GM18909 (cell line): Measurements from ENCODE around the gene SERTM2.
"Not testable (repeated sequence)": the region's sequence is repeated elsewhere in the genome, so short reads cannot be mapped to it uniquely, and the experiment has no call there.

ENCODE experiments used
- ATAC-seq: cut with Tn5 transposase; IDR thresholded peaks from one replicate; pipeline ENCODE4 v1.9.1; 2021; ENCODE audit warnings: mild to moderate bottlenecking; ENCODE audit not compliant: unreplicated experiment, poor library complexity

SERTM2 gene

DNA sequence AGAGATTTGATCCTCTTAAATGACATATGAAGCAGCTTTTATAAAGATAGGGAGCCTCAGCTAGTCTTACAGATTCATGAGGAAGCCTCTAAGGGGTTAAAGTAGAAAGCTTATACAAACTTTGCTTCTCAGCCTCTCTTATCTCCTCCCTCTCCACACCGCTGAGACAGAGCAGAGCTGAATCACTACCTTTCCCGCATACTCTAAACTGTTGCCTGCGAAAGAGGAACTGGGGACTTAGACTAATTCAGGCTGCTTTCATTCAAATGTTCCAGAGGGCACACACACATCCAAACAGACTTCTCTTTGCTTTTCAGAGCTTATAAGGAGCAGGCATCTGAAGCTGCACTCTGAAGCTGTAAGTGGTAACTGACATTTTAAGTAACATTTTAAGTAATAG lies at the start of gene SERTM2:
SERTM2 (plus strand) TSS at position 169 of the 400 bp plus-strand sequence. CDS start 7,213 bp downstream, outside the sequence.
- ATAC-seq, result peak; percentile 92

DNA sequence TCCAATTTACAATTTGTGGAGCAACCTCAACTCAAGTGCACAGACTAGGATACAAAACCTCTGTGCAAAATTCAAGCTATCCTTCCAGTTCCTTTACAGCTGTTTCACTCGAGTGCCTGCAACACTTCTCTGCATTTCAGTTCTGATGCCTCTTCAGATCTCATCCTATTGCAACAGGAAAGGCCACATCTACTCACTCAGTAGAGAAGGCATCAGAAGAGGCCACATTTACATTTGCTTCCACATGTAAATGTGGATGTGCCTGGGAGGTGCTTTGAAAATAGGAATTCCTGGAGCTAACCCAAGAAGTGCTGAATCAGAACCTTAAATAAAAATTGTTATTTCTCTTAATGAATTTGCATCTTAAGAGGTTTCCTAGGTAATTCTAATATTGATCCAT lies 45.8 kb upstream of the SERTM2 start:
- no peak for ATAC-seq

GRCh38 chrX:111467896-111468295 lies 43.5 kb upstream of the SERTM2 start:
- no peak for ATAC-seq

DNA sequence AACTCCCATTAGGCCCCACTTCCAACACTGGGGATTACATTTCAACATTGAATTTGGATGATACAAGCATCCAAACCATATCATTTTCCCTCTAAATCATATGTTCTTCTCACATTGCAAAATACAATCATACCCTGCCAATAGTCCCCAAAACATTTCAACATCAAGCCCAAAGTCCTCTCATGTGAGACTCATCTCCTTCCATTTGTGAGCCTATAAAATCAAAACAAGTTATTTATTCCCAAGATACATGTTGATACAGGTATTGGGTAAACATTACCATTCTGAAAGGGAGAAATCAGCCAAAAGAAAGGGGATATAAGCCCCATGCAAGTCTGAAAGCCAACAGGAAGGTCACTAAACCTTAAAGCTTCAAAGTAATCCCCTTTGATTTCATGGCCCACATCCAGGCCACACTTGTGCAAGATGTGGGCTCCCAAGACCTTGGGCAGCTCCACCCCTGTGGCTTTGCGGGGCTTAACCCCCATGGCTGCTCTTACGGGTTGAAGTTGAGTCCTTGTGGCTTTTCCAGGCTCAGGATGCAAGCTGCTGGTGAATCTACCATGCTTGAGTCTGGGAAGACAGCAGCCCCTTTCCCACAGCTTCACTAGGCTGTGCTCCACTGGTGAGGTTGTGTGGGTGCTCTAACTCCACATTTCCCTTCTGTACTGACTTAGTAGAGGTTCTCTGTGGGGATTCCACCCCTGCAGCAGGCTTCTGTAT lies 40.6 kb upstream of the SERTM2 start:
- ATAC-seq, result no peak

GRCh38 chrX:111481896-111482295 lies 29.5 kb upstream of the SERTM2 start:
- no peak for ATAC-seq

GRCh38 chrX:111483135-111483534 lies 28.3 kb upstream of the SERTM2 start:
- ATAC-seq, result no peak

GRCh38 chrX:111483881-111484280 lies 27.6 kb upstream of the SERTM2 start:
- ATAC-seq, result no peak

DNA sequence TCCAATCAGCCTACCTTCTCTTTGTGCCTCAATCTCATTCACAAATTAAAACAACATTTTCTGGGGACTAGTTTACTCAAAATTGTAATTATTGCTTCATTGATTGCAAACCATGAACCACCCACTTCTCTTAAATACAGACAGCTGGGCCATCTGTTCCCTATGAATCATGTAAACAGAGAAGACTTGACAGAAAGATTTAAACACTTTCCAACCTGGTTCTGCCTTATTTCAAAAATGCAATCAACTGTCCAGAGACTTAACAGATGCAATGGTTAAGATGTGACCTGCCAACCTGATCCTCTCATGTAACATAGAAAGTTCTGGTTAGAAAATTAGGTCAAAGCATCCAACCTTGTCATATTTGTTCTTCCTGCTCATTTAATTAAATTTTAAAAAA lies 20.8 kb upstream of the SERTM2 start:
- ATAC-seq, result no peak

DNA sequence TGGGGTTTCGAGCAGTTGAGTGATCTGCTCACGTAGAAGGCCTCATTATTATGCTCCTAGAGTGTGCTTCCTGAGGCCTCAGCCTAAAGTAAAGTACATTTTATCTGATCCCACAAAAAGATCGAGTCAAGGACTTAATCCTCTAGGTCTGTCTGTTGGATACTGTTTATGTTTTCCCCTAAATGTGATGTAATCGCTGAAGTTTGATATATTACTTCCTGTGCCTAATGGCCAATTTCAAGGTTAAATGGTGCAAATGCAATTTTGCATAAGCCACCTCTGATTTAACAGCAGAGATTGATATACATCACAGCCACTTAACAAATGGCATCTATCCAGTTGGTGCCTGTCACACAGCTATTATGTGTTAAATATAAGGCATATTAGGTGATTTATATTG lies 19.4 kb upstream of the SERTM2 start:
- no peak for ATAC-seq

DNA sequence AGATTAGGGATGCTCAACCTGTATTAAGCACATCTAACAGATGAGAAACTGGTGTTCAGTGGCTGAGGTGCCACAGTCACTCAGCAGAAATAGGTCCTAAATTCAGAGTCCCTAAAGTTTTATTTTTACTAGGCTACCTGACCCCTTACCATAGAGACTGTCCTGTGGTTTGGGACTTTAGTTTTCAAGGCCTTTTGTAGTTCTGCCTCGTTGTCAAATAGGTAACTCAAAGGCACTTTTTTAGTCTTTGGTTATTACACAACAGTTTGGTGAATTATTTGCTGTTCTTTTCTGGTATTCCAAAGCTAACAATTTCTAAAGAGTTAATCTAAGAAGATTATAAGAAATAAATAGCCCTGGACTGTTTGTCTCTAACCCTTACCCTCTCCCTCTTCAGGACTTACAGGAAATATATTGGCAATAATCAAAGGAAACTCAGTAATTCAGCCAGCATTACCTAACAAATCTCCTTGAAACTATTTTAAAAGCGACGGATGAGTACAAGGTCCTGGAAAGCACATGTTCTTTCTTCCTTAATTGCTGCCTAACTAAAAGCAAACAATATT lies 12.8 kb upstream of the SERTM2 start:
- ATAC-seq, result no peak

GRCh38 chrX:111503485-111503993 lies 7.9 kb upstream of the SERTM2 start:
- no peak for ATAC-seq

GRCh38 chrX:111504941-111505340 lies 6.5 kb upstream of the SERTM2 start:
- no peak for ATAC-seq

DNA sequence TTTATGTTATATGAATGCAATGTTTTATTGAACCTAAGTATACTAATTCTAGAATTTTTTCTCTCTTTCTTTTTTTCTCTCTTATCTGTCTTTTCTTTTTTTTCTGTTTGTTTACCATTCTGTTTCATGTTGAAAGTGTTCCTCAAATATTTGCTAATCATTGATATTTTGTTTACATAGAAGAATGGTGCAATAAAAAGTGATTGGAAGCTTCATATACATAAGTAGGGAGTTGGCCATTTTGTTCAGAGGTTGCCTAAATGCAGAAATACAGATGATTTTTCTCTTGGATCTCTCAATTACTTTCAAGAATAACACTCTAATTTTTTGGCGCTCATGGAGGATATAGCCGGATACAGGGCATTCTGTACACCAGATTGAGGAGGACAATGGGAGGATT lies 5.7 kb upstream of the SERTM2 start:
- no peak for ATAC-seq

DNA sequence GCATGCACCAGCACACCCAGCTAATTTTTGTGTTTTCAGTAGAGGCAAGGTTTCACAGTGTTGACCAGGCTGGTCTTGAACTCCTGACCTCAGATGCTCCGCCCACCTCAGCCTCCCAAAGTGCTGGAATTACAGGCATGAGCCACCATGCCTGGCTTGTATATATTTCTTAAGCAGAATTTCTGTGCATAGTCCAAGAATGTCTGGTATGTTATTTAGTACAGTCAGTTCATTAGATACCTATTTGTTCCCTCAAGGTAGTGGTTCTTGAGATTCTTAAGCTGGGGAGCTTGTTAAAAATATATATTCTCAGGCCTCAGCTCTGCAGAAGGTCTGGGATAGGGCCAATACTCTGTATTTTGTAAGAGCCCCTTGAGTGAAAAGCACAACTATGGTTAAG lies 4.6 kb upstream of the SERTM2 start:
- no peak for ATAC-seq

GRCh38 chrX:111507933-111508332 lies 3.5 kb upstream of the SERTM2 start:
- ATAC-seq, result no peak

- no peak for ATAC-seq
Measured at GRCh38 chrX:111515298-111515697, 3.9 kb downstream of the SERTM2 start.

DNA sequence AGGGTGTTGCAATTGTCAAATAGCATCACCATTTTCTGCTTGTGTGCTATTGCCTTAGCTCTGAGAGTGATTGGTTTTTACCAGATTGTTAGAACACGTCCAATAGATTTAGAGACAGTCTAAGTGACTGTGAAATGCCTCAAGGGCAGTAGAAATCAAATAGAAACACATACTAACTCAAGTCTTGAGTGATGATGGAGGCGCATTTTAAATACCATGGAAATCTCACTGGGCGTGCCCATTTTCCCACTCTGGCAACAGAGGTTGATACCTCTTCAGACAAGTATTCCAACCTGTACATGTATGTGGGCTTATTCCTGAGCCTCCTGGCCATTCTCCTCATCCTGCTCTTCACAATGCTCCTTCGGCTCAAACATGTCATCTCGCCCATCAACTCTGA lies 7.2 kb downstream of the SERTM2 start:
- ATAC-seq, result no peak

GRCh38 chrX:111519215-111519614 lies 7.8 kb downstream of the SERTM2 start:
- ATAC-seq, result no peak

DNA sequence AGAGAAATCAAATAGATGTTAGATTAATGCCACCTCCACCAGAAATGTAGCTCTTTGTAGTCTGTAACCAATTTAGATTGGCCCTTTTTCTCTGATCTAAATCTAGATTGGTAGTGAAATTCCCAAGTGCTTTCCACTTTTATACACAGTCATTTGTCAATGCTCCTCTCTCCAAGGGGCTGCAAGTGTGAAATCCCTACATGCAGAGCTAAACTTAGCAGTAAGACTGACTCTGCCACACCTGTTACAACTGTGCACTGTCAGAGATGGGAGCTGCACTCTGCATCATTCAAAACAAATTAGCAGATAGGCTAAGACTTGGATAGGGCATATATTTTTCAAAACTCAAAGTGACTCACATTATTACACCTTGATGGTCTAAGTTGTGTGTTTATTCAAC lies 9.1 kb downstream of the SERTM2 start:
- no peak for ATAC-seq

DNA sequence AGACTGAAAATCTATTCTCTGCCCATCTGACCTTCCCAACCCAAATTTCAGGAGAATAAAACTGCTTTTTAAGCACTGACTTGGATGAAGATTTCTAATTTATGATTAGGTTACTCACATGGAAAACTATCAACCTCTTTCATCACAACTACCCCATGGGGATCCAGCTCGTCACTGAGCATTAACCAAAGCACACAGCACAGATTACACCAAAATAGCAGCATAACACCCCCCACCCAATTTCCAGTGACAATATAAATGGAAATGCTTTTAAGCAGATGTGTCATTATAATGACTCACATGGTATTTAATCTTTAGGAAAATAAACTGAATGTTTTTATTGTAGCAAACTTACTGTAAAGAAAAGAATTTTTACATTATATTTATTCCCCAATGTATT lies 9.7 kb downstream of the SERTM2 start:
- no peak for ATAC-seq

DNA sequence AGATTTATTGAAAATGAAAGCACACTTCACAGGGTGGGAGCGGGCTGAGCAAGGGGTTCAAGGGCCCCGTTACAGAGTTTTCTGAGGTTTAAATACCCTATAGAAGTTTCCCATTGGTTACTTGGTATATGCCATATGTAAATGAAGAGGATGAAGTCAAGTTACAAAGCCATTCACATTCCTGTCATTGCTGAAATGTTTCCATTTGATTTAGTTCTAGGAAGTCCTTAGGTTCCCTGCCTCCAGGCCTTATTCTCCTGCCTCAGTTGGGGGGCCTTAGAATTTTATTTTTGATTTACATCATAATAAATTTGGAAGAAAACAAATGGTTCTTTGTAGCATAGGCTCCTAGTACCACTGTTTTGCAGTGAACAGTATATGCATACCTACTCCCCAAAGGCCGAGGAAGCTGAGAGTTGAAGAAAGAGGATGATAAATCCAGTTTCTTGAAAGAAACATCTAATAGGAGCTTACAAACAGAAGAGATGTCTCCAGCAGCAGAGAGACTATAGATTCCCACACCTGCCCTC lies 31.8 kb downstream of the SERTM2 start:
- no peak for ATAC-seq

DNA sequence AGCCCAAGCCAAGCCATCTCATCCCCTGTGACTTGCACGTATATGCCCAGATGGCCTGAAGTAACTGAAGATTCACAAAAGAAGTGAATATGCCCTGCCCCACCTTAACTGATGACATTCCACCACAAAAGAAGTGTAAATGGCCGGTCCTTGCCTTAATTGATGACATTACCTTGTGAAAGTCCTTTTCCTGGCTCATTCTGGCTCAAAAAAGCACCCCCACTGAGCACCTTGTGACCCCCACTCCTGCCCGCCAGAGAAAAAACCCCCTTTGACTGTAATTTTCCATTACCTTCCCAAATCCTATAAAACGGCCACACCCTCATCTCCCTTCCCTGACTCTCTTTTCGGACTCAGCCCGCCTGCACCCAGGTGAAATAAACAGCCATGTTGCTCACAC lies 37.8 kb downstream of the SERTM2 start:
- ATAC-seq, result not testable (repeated sequence)
